Hematopoietic multipotent progenitor cell treated with erythropoietin and hydrocortisone succinate and interleukin-3 and kit ligand, for 8 days (in vitro differentiated cells): ENCODE results near the gene ABL2.
"Not testable (repeated sequence)": the region's sequence is repeated elsewhere in the genome, so short reads cannot be mapped to it uniquely, and the experiment has no call there.

ENCODE experiments used
- DNase-seq: peaks from one replicate; pipeline ENCODE4 v3.0.0-alpha.2; 2015

The ABL2 gene

GRCh38 chr1:179213317-179213716, 16.2 kb downstream of the ABL2 start:
- DNase-seq: not testable (repeated sequence)

- DNase-seq: no peak
These were observed 20.6 kb downstream of the ABL2 start for GRCh38 chr1:179208681-179209477.

GRCh38 chr1:179206812-179207211, 22.7 kb downstream of the ABL2 start:
- DNase-seq: no peak

GRCh38 chr1:179205284-179205683, 24.2 kb downstream of the ABL2 start:
- no peak for DNase-seq

GRCh38 chr1:179202161-179202560, 27.3 kb downstream of the ABL2 start:
- DNase-seq: no peak

GRCh38 chr1:179200586-179200985, 28.9 kb downstream of the ABL2 start:
- DNase-seq: no peak

- no peak for DNase-seq
These were observed 31.7 kb downstream of the ABL2 start for GRCh38 chr1:179197690-179198297.

- not testable (repeated sequence) for DNase-seq
These were observed 33.6 kb downstream of the ABL2 start for GRCh38 chr1:179195857-179196256.

- DNase-seq: no peak
These were observed 34.1 kb downstream of the ABL2 start for GRCh38 chr1:179195376-179195775.

- no peak for DNase-seq
These were observed 35.4 kb downstream of the ABL2 start for GRCh38 chr1:179194068-179194537.

GRCh38 chr1:179190861-179191260, 38.6 kb downstream of the ABL2 start:
- peak; percentile 28 for DNase-seq

- peak; percentile 29 for DNase-seq
These were observed 41.6 kb downstream of the ABL2 start for GRCh38 chr1:179187735-179188471.

GRCh38 chr1:179187043-179187442, 42.4 kb downstream of the ABL2 start:
- DNase-seq: no peak

- DNase-seq: no peak
These were observed 45.1 kb downstream of the ABL2 start for GRCh38 chr1:179184403-179184802.

- DNase-seq: no peak
These were observed 45.6 kb downstream of the ABL2 start for GRCh38 chr1:179183857-179184256.

GRCh38 chr1:179178950-179179349, 50.5 kb downstream of the ABL2 start:
- DNase-seq: no peak

- DNase-seq: no peak
These were observed 51.3 kb downstream of the ABL2 start for GRCh38 chr1:179178183-179178582.

- DNase-seq: no peak
These were observed 51.9 kb downstream of the ABL2 start for GRCh38 chr1:179177615-179178014.

GRCh38 chr1:179177182-179177581, 52.3 kb downstream of the ABL2 start:
- no peak for DNase-seq

GRCh38 chr1:179175011-179175841, 54.3 kb downstream of the ABL2 start:
- DNase-seq: no peak

- not testable (repeated sequence) for DNase-seq
These were observed 59.1 kb downstream of the ABL2 start for GRCh38 chr1:179170468-179170770.

- no peak for DNase-seq
These were observed 59.6 kb downstream of the ABL2 start for GRCh38 chr1:179169616-179170467.
